ENCODE measurements around the gene TOB2. TPM values are rescaled to one million over a fixed set of nuclear protein-coding genes. Genes with fewer than 3 reads are reported as not detected.

The TOB2 gene
- total RNA-seq, 2 experiments from 2014 or later, result 26.5 to 32.3 TPM

DNA sequence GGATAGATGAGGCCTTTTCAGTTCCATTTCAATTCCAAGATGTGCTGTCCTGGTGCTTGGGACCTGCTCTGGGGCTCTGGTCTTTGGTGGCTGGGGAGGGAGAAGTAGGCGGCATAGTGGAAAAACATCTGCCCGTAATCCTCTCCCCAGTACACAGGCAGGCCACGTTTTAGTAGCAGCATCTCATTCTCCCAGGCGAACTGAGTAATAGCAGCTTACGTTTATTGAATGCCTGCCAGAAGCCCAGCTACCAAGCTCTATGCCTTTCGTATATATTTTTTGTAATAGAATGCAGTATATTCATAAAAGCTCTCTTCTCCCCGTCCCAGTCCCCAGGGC, 33.8 kb upstream of the TOB2 start:
- ChIA-PET POLR2A (no interaction called here), CTCF (interaction anchor here (1.3 to 2.0 kb wide), 2 partner anchors 47 to 77 kb away, joined by 5 to 7 read pairs; no protein-coding TSS in a partner anchor)
- Mint-ChIP-seq H3K36me3 (ENCODE audit: low read depth) (no peaks in the 10 kb centered on the region), H3K27ac (peak overlapping the region; percentile 20), H3K4me3 (no peak overlapping the region), H3K9me3 (ENCODE audit: low read depth) (no peaks in the 10 kb centered on the region), H3K4me1 (peaks cover 26% of the 10 kb centered on the region), H3K27me3 (no peaks in the 10 kb centered on the region)
- intact Hi-C loops (cut with DNase I, micrococcal nuclease), result no loop called here
- no peak for DNase-seq
- ATAC-seq, result no peak

DNA sequence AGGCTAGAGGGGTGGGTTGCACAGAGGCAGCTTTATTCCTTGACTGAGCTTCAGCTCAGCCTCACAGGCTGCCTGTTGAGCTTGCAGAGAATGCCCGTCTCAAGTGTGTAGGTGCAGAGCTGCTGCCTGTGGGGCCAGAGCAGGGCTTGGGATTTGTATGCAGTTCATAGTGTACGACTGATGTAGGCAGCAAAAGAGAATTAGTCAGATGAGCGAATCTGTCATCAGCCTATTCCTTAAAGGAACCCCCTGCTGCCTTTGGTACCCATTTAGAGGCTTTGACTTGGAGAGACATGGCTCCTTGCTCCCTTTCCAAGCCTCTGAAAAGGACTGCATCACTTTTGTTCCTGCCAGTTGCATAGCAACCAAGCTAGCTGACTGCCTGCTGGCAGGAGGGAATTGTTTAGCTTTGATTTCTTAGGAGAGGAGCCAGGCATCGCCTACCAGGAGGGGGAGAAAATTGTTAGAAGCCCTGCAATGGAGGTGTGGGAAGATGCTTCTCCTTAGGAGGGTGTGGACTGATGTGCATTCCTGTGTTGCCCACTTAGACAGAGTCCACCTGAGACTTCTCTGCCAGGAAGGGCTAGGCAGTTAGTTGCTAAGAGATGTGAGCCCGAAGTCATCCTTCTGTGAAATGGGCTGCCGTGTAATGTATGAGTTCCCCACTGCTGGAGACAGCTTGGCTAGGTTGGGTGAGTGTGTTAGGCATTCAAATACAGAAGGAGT, 33.2 kb upstream of the TOB2 start:
- no peaks in the 10 kb centered on the region for H3K27me3 Mint-ChIP-seq
- intact Hi-C loops (cut with DNase I, micrococcal nuclease), result no loop called here
- no peaks in the 10 kb centered on the region for H3K36me3 Mint-ChIP-seq (ENCODE audit: low read depth)
- ATAC-seq (no peak), DNase-seq (no peak)
- POLR2A ChIA-PET, result no interaction called here
- CTCF ChIA-PET, result interaction anchor here (1.3 to 2.0 kb wide), 3 partner anchors 11 to 76 kb away, joined by 5 to 7 read pairs (median 7); partner anchors contain the start of genes ACO2 and PHF5A
- no peak overlapping the region for H3K27ac Mint-ChIP-seq
- H3K9me3 Mint-ChIP-seq (ENCODE audit: low read depth), result no peaks in the 10 kb centered on the region
- H3K4me3 Mint-ChIP-seq, result no peak overlapping the region
- peaks cover 23% of the 10 kb centered on the region for H3K4me1 Mint-ChIP-seq

DNA sequence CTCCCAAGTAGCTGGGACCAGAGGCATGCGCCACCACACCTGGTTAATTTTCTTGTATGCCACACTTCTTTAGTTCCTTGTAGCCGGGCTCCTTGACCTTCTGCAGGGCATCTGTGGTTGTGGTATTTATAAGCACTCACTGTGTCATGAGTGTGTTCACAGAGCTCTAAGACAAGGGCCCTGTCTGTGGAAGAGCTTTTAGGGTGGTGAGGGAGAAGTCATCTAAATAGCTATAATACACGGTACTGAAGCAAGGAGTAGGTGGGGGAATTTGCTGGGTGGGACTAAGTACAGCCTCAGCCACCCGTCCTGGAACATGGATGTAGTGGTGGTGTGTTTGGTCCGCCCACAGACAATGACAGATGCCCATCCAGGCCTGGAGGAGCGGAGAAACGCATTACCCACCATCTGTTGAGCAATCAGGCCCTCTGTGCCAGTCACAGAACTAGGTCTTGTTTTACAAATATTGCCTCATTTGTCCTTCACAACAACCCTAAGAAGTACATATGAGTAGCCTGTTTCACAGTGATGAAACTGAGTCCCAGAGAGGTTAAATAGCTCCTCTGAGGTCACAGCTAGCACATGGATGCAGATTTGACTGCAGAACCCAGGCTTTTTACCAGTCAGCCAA, 32.4 kb upstream of the TOB2 start:
- DNase-seq, result peak; percentile 27
- Mint-ChIP-seq H3K4me1 (peaks cover 23% of the 10 kb centered on the region), H3K36me3 (ENCODE audit: low read depth) (peaks cover under 1% of the 10 kb centered on the region), H3K4me3 (no peak overlapping the region), H3K9me3 (ENCODE audit: low read depth) (no peaks in the 10 kb centered on the region), H3K27me3 (no peaks in the 10 kb centered on the region), H3K27ac (peak overlapping the region; percentile 7)
- intact Hi-C loops (cut with DNase I, micrococcal nuclease), result no loop called here
- POLR2A ChIA-PET, result interaction anchor here (0.8 to 0.9 kb wide), 2 partner anchors 10 to 262 kb away, joined by 5 read pairs; no protein-coding TSS in a partner anchor
- peak; percentile 63 for ATAC-seq
- CTCF ChIA-PET, result interaction anchor here (1.1 to 2.0 kb wide), 4 partner anchors 10 to 75 kb away, joined by 3 to 7 read pairs (median 5); partner anchors contain the start of genes ACO2 and PHF5A

DNA sequence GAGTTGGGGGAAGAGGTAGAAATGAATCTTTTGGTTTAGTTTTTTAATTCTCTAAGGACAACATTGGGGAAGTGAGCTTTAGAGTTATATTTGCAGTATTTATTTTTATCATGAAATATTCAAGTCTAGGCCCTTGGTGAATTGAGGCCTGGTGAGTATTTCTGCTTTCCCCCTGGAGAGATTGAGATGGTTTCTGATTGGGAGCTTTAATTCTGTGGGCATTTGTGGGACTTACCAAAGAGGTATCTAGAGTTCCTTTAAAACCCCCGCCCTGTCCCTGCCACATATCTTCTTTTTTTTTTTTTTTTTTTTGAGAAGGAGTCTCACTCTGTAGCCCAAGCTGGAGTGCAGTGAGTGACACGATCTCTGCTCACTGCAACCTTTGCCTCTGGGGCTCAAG, 31.9 kb upstream of the TOB2 start:
- H3K4me1 Mint-ChIP-seq, result peaks cover 26% of the 10 kb centered on the region
- no peak overlapping the region for H3K27ac Mint-ChIP-seq

DNA sequence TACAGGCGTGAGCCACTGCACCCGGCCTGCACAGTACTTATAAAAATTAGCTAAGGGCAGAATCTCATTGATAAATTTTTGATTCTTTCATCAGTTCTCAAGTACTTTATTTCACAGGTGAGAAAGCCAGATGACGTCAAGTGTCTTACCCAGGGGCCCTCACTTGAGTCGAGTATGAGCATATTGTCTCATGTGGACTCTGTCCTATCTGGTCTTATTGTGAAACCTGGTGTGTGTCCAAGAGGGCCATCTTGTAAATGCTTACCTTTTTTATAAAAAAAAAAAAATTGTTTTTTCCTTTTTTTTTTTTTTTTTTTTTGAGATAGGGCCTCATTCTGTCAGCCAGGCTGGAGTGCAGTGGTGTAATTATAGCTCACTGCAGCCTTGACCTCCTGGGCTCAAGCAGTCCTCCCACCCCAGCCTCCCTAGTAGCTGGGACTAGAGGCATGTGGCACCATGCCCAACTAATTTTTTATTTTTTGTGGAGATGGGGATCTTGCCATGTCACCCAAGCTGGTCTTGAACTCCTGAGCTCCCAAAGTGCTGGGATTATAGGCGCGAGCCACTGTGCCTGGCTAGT, 28.4 kb upstream of the TOB2 start:
- ChIA-PET CTCF (interaction anchor here (0.6 to 1.4 kb wide), 2 partner anchors 12 to 18 kb away, joined by 4 to 5 read pairs; no protein-coding TSS in a partner anchor), POLR2A (no interaction called here)
- Mint-ChIP-seq H3K27ac (no peak overlapping the region), H3K4me1 (peaks cover 43% of the 10 kb centered on the region), H3K36me3 (ENCODE audit: low read depth) (peaks cover 3% of the 10 kb centered on the region), H3K4me3 (no peak overlapping the region), H3K9me3 (ENCODE audit: low read depth) (no peaks in the 10 kb centered on the region), H3K27me3 (no peaks in the 10 kb centered on the region)
- intact Hi-C loops (cut with DNase I, micrococcal nuclease), result no loop called here
- ATAC-seq, result no peak
- no peak for DNase-seq

More for the DNA sequence above, 31.9 kb upstream of the TOB2 start:
- ChIA-PET POLR2A (interaction anchor here (0.8 to 0.9 kb wide), 2 partner anchors 10 to 261 kb away, joined by 5 read pairs; no protein-coding TSS in a partner anchor), CTCF (interaction anchor here (0.9 to 1.9 kb wide), 4 partner anchors 10 to 49 kb away, joined by 3 to 7 read pairs (median 3); partner anchors contain the start of genes ACO2 and PHF5A)
- Mint-ChIP-seq H3K4me3 (no peak overlapping the region), H3K27me3 (no peaks in the 10 kb centered on the region), H3K36me3 (ENCODE audit: low read depth) (peaks cover 3% of the 10 kb centered on the region), H3K9me3 (ENCODE audit: low read depth) (no peaks in the 10 kb centered on the region)
- DNase-seq, result no peak
- intact Hi-C loops (cut with DNase I, micrococcal nuclease), result no loop called here
- ATAC-seq, result peak; percentile 8

DNA sequence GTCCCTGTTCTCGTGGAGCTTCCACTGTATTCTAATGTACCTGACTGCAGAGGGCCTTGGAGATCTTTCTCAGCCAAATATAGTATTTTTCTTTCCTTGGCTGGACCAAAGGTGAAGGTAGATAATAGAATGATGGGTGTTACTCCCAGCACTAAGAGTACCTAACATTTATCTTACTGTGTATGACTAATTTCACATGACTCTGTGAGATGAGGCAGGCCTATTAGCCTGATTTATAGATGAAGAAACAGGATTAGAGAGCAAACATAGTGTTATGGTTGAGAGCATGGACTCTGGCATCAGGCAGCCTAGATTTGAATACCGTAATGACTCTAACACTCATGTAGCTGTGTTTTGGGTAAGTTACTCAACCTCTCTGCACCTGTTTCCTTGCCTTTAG, 25.0 kb upstream of the TOB2 start:
- Mint-ChIP-seq H3K27ac (no peak overlapping the region), H3K27me3 (no peaks in the 10 kb centered on the region), H3K36me3 (ENCODE audit: low read depth) (peaks cover 19% of the 10 kb centered on the region), H3K9me3 (ENCODE audit: low read depth) (no peaks in the 10 kb centered on the region), H3K4me3 (no peak overlapping the region), H3K4me1 (peaks cover 46% of the 10 kb centered on the region)
- intact Hi-C loops (cut with DNase I, micrococcal nuclease), result no loop called here
- ATAC-seq, result no peak
- no peak for DNase-seq
- ChIA-PET CTCF (no interaction called here), POLR2A (interaction anchor here (0.6 kb wide), 1 partner anchor 64 kb away, joined by 3 read pairs; no protein-coding TSS in a partner anchor)

DNA sequence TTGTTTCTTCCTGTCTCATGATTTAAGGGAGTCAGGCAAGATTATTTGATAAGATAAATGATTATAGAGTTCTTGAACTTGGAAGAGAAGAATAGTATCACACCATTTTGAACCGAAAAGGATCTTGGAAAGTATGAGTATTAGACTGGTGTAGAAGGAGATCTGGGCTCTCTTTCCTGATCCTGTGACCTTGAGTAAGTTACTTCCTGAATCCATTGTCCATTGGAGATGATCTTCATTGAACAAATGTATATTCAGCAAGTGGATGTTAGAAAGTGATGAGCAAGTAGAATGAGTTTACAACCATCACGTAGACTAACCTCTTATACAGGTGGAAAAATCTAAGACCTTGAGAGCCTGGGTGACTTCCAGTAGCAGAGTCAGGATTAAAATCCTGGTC, 24.3 kb upstream of the TOB2 start:
- peaks cover 49% of the 10 kb centered on the region for H3K4me1 Mint-ChIP-seq
- H3K36me3 Mint-ChIP-seq (ENCODE audit: low read depth), result peaks cover 24% of the 10 kb centered on the region
- ATAC-seq (no peak), DNase-seq (no peak)
- H3K27me3 Mint-ChIP-seq, result no peaks in the 10 kb centered on the region
- H3K9me3 Mint-ChIP-seq (ENCODE audit: low read depth), result no peaks in the 10 kb centered on the region
- ChIA-PET CTCF (interaction anchor here (0.5 kb wide), 1 partner anchor 25 kb away, joined by 3 read pairs; no protein-coding TSS in a partner anchor), POLR2A (no interaction called here)
- H3K4me3 Mint-ChIP-seq, result peak overlapping the region; percentile 90
- intact Hi-C loops (cut with DNase I, micrococcal nuclease), result no loop called here
- H3K27ac Mint-ChIP-seq, result peak overlapping the region; percentile 42

DNA sequence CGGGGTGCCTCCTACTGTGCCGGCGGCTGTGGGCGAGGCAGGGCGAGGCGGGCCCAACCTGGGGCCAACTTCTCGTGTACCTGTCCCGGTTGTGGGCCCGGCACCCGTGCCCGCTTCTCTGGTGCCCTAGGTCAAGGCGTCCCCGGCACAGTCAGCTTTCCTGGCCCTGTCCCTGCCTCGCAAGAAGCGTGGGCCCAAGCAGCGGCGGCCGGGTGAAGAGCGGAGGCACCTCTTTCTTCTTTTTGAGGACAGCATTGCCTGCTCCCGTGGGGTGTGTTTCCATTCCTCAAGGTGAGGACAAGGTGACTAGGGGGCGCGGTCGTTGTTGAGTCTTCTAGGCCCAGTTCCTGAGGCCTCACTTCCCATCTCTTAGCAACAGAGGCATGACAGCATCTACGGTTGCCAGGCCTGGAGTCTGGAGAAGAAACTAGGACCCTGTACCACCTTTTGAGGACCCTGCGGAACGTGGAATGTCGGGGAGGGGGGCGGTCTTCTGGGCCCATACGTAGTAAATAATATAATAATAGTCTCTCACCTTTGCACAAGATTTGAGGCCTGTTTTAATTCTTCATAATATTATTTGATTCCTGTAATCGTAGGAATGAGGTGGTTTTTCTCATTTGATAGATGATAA, 22.7 kb upstream of the TOB2 start:
- no peaks in the 10 kb centered on the region for H3K27me3 Mint-ChIP-seq
- peak overlapping the region; percentile 99 for H3K27ac Mint-ChIP-seq
- no peaks in the 10 kb centered on the region for H3K9me3 Mint-ChIP-seq (ENCODE audit: low read depth)
- H3K4me3 Mint-ChIP-seq, result peak overlapping the region; percentile 90
- ATAC-seq (peak; percentile 1), DNase-seq (peak; percentile 56)
- peaks cover 52% of the 10 kb centered on the region for H3K4me1 Mint-ChIP-seq
- H3K36me3 Mint-ChIP-seq (ENCODE audit: low read depth), result peaks cover 34% of the 10 kb centered on the region
- intact Hi-C loops (cut with DNase I, micrococcal nuclease), result loop anchor here (1.0 to 5.0 kb wide), 9 partner anchors 67 to 612 kb away; partner anchors contain the start of genes RANGAP1 (in 2 of the 2), TEF (in 2 of the 2), DESI1 (in 1 of the 2) and RBX1 (in 1 of the 2)
- CTCF ChIA-PET, result interaction anchor here (0.8 to 2.5 kb wide), 14 partner anchors 10 to 522 kb away, joined by 3 to 22 read pairs (median 4); partner anchors contain the start of gene TOB2
- POLR2A ChIA-PET, result interaction anchor here (0.7 to 2.5 kb wide), 12 partner anchors 9 to 183 kb away, joined by 3 to 53 read pairs (median 6); partner anchors contain the start of genes DESI1, PMM1, RANGAP1 and TEF

DNA sequence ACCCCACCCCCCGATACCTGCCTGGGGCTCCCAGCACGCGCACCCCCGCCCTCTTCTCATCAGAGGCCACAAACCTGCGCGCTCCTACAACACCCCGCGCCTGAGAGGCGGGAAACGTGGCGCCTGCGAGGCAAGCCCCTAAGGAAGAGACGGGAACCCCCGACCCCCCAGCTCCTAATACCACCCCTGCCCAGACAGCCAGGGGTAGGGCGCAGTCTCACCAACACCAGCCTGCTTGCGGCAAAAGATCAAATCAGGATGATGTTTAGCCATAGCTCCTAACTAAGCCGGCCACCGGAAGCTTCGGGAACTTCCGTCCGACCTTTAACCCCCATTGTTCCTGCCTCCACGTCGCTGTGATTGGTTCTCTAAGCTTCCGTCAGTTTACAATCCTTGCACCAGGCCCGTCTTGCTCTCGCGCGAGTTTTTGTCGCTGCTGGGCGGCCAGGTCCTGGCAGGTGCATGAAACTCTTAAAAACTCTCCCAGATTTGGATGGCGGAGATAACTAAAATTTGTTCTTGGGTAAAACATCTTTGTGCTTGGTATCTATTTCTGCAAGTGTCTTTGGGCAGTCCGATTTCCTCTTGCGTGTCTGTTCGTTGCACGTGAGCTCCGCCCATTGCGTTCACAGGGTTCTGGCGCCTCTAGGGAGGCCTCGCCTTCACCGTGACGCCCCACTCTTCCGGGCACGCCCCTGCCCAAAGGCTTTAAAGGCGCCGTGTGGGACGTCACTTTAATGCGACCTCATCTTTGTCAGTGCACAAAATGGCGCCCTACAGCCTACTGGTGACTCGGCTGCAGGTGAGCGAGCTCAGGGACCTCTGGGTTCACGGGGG, 22.0 kb upstream of the TOB2 start, which contains the start of the genes ACO2 and PHF5A:
Gene ACO2, plus strand, starts transcription at position 737 of the 837 bp plus-strand sequence. Its CDS starts 30 bp downstream, at position 767.
Gene PHF5A, minus strand, starts transcription at position 312 of the 837 bp plus-strand sequence. Its CDS starts 39 bp downstream, at position 273.
- Mint-ChIP-seq H3K27me3 (no peaks in the 10 kb centered on the region), H3K36me3 (ENCODE audit: low read depth) (peaks cover 36% of the 10 kb centered on the region), H3K4me3 (peak within 1 kb of the TSS; percentile 90), H3K27ac (peak within 1 kb of the TSS; percentile 99), H3K9me3 (ENCODE audit: low read depth) (no peaks in the 10 kb centered on the region), H3K4me1 (peaks cover 47% of the 10 kb centered on the region)
- POLR2A ChIA-PET, result interaction anchor here (0.6 to 2.5 kb wide), 20 partner anchors 8 to 614 kb away, joined by 3 to 53 read pairs (median 4); partner anchors contain the start of genes DESI1, PMM1, RANGAP1 and TEF
- CTCF ChIA-PET, result interaction anchor here (0.6 to 2.5 kb wide), 18 partner anchors 8 to 516 kb away, joined by 3 to 22 read pairs (median 3); partner anchors contain the start of gene TOB2
- DNase-seq, result peak; percentile 98
- intact Hi-C loops (cut with DNase I, micrococcal nuclease), result loop anchor here (1.0 to 5.0 kb wide), 15 partner anchors 20 to 611 kb away; partner anchors contain the start of genes DESI1 (in 2 of the 2), RANGAP1 (in 2 of the 2), TEF (in 2 of the 2) and XRCC6 (in 2 of the 2)
- ATAC-seq, result peak; percentile 94

DNA sequence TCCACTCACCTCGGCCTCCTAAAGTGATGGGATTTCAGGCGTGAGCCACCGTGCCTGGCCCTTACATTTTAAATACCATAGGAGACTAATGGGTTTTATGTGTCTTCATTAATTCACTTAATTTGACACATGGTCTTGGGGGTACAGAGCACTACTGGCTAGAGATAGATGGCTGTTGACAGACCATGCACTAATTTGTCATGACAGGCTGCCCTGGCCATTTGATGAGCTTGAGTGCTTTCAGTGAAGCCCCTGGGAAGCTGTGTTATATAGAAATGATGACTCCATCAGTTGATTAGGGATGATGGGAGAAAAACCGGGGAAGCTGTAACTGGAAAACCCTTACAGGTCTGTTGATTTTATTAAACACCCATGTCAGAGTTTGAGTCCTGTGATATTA, 15.3 kb upstream of the TOB2 start:
- Mint-ChIP-seq H3K27me3 (no peaks in the 10 kb centered on the region), H3K4me1 (peaks cover 6% of the 10 kb centered on the region), H3K4me3 (no peak overlapping the region), H3K36me3 (ENCODE audit: low read depth) (peaks cover 60% of the 10 kb centered on the region), H3K9me3 (ENCODE audit: low read depth) (no peaks in the 10 kb centered on the region), H3K27ac (no peak overlapping the region)
- DNase-seq (no peak), ATAC-seq (no peak)
- ChIA-PET POLR2A (interaction anchor here (1.6 kb wide), 1 partner anchor 14 kb away, joined by 5 read pairs; no protein-coding TSS in a partner anchor), CTCF (interaction anchor here (1.1 to 1.2 kb wide), 2 partner anchors 17 to 58 kb away, joined by 3 to 6 read pairs; no protein-coding TSS in a partner anchor)
- intact Hi-C loops (cut with DNase I, micrococcal nuclease), result no loop called here
